HG03135 (cell line): ENCODE measurements around the gene GXYLT1.
"Not testable (repeated sequence)": the region's sequence is repeated elsewhere in the genome, so short reads cannot be mapped to it uniquely, and the experiment has no call there.

Source experiments
- ATAC-seq: cut with Tn5 transposase; IDR thresholded peaks from one replicate; pipeline ENCODE4 v1.9.1; 2021; ENCODE audit warnings: mild to moderate bottlenecking, moderate library complexity; ENCODE audit not compliant: unreplicated experiment

Gene GXYLT1

GRCh38 chr12:42102720-42103119 lies 42.0 kb downstream of the GXYLT1 start:
- no peak for ATAC-seq

- ATAC-seq = no peak
These were observed 45.2 kb downstream of the GXYLT1 start for GRCh38 chr12:42099433-42099832.

GRCh38 chr12:42097971-42098370 lies 46.7 kb downstream of the GXYLT1 start:
- ATAC-seq = peak; percentile 83

- ATAC-seq = no peak
These were observed 50.4 kb downstream of the GXYLT1 start for GRCh38 chr12:42094277-42094676.

- no peak for ATAC-seq
These were observed 52.9 kb downstream of the GXYLT1 start for GRCh38 chr12:42091769-42092168.

- ATAC-seq = no peak
These were observed 53.8 kb downstream of the GXYLT1 start for GRCh38 chr12:42090899-42091298.

- ATAC-seq = no peak
These were observed 58.6 kb downstream of the GXYLT1 start for GRCh38 chr12:42086031-42086430.

- no peak for ATAC-seq
These were observed 59.1 kb downstream of the GXYLT1 start for GRCh38 chr12:42085594-42085993.

GRCh38 chr12:42084522-42084921 lies 60.2 kb downstream of the GXYLT1 start:
- no peak for ATAC-seq

- ATAC-seq = no peak
These were observed 67.7 kb downstream of the GXYLT1 start for GRCh38 chr12:42076976-42077375.

GRCh38 chr12:42070036-42070435 lies 74.6 kb downstream of the GXYLT1 start:
- no peak for ATAC-seq

- ATAC-seq = no peak
These were observed 85.5 kb downstream of the GXYLT1 start for GRCh38 chr12:42059127-42059526.

GRCh38 chr12:42056130-42056529 lies 88.5 kb downstream of the GXYLT1 start:
- peak; percentile 88 for ATAC-seq

- no peak for ATAC-seq
These were observed 91.2 kb downstream of the GXYLT1 start for GRCh38 chr12:42053456-42053855.

GRCh38 chr12:42048980-42049379 lies 95.7 kb downstream of the GXYLT1 start:
- not testable (repeated sequence) for ATAC-seq

- no peak for ATAC-seq
These were observed 105.1 kb downstream of the GXYLT1 start for GRCh38 chr12:42039577-42039976.

GRCh38 chr12:42039176-42039575 lies 105.5 kb downstream of the GXYLT1 start:
- no peak for ATAC-seq

- no peak for ATAC-seq
These were observed 112.7 kb downstream of the GXYLT1 start for GRCh38 chr12:42031847-42032564.
